Calu3 (cell line): Measurements from ENCODE around the gene KLHDC4. TPM values are rescaled to one million over a fixed set of nuclear protein-coding genes. Genes with fewer than 3 reads are reported as not detected.
"Not testable (repeated sequence)": the region's sequence is repeated elsewhere in the genome, so short reads cannot be mapped to it uniquely, and the experiment has no call there.

Source experiments
- BruUV-seq: library from RNA; stranded (reverse); fragments of 400-500 nt; replicated peaks from 2 replicates; lab custom pipeline; 2021; lab: Mats Ljungman, UMichigan
- CTCF ChIA-PET: fragments of 300-600 bp; sonication (Branson Sonifier 250); formaldehyde crosslinking; loops from one replicate; lab custom pipeline; 2022; ENCODE audit warnings: antibody characterized with exemption; lab: Charles Lee
- DNase-seq: peaks from one replicate; pipeline ENCODE4 v3.0.0; 2022
- H3K27ac Mint-ChIP-seq: one replicate; pipeline ENCODE4 v1.8.0; 2022; ENCODE audit warnings: mixed read lengths; ENCODE audit not compliant: unreplicated experiment
- H3K27me3 Mint-ChIP-seq: one replicate; pipeline ENCODE4 v1.8.0; 2022; ENCODE audit warnings: mixed read lengths; ENCODE audit not compliant: unreplicated experiment
- H3K36me3 Mint-ChIP-seq: one replicate; pipeline ENCODE4 v1.8.0; 2022; ENCODE audit warnings: mild to moderate bottlenecking, moderate library complexity, mixed read lengths; ENCODE audit not compliant: insufficient read depth, unreplicated experiment
- H3K4me1 Mint-ChIP-seq: one replicate; pipeline ENCODE4 v1.8.0; 2022; ENCODE audit warnings: mild to moderate bottlenecking, low read depth, mixed read lengths; ENCODE audit not compliant: unreplicated experiment
- H3K4me3 Mint-ChIP-seq: one replicate; pipeline ENCODE4 v1.8.0; 2022; ENCODE audit warnings: mild to moderate bottlenecking, low read depth, moderate library complexity, mixed read lengths; ENCODE audit not compliant: unreplicated experiment
- H3K9me3 Mint-ChIP-seq: one replicate; pipeline ENCODE4 v1.8.0; 2022; ENCODE audit warnings: low read depth, mixed read lengths; ENCODE audit not compliant: unreplicated experiment
- intact Hi-C: fragments of 100-400 bp; cut with micrococcal nuclease; formaldehyde crosslinking; loops from one replicate; pipeline ENCODE4 v1.10.0; 2022; ENCODE audit not compliant: unreplicated experiment
- total RNA-seq: library from RNA; stranded (reverse); gene quantifications from 2 replicates; pipeline ENCODE4 v1.2.3, GENCODE V29; 2022
- TF ChIP-seq, protein P1 (sequence below): fragments of 200-600 bp; IDR thresholded peaks from one replicate; pipeline ENCODE4 v1.8.0; 2022; ENCODE audit warnings: antibody characterized with exemption; ENCODE audit not compliant: unreplicated experiment

Gene KLHDC4
- total RNA-seq, 1 experiment from 2014 or later = 106 TPM

DNA sequence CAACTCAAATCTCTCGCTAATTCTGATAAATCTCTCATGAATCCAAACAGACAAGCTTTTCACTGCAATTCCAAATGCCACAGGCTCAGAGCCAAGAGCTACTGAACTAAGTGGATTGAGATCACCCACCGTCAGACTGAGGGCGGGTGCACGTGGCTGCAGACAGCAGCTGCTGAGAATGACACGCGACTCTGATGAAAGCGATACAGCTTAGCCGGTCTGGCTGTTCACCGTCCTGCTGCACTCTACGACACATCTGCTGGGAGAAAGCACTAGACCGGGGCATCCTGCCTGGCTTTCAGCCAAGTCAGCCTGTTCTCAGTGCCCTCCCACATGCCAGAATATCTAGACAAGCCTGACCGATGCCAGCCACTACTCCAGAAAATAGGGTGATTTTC lies 42.6 kb downstream of the KLHDC4 start:
- Mint-ChIP-seq H3K4me3 (no peak overlapping the region), H3K36me3 (peaks cover 64% of the 10 kb centered on the region), H3K27me3 (no peaks in the 10 kb centered on the region), H3K9me3 (no peaks in the 10 kb centered on the region), H3K4me1 (no peaks in the 10 kb centered on the region), H3K27ac (no peak overlapping the region)
- DNase-seq = no peak
- TF ChIP-seq, protein P1, sequence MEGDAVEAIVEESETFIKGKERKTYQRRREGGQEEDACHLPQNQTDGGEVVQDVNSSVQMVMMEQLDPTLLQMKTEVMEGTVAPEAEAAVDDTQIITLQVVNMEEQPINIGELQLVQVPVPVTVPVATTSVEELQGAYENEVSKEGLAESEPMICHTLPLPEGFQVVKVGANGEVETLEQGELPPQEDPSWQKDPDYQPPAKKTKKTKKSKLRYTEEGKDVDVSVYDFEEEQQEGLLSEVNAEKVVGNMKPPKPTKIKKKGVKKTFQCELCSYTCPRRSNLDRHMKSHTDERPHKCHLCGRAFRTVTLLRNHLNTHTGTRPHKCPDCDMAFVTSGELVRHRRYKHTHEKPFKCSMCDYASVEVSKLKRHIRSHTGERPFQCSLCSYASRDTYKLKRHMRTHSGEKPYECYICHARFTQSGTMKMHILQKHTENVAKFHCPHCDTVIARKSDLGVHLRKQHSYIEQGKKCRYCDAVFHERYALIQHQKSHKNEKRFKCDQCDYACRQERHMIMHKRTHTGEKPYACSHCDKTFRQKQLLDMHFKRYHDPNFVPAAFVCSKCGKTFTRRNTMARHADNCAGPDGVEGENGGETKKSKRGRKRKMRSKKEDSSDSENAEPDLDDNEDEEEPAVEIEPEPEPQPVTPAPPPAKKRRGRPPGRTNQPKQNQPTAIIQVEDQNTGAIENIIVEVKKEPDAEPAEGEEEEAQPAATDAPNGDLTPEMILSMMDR = no peak
- CTCF ChIA-PET = no interaction called here
- intact Hi-C loops = no loop called here
- BruUV-seq = no TSS peak

DNA sequence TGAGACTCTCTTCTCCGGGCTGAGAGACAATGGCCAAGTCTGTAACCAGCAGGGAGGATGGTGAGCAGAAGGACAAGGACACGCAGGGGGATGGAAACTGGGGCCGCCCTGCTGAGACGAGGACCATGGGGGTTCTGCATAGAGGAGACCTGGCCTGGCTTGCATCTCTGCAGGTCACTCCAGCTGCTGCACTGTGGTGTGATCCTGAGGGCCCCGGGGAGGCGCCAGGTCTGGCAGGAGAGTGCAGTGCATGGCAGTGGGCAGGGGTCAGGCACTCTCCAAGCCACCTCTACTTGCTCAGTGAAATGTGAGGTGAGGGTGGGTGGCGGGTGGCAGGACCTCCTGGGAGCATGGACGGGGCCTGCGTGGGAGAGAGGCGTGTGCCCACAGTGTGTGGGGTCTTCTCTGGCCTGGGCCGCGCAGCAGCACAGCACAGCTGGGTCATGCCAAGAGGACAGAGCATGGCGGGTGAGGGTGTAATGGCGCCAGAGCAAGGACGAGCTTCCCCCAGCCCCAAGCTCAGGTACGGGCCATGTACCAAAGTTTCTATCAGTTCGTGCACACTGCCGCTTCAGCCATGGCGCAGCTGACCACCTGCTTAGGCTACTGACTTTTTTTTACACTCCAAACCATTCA lies 43.1 kb downstream of the KLHDC4 start:
- CTCF ChIA-PET = interaction anchor here (1.2 kb wide), 1 partner anchor 16 kb away, joined by 16 read pairs; no protein-coding TSS in a partner anchor
- no TSS peak for BruUV-seq
- H3K4me1 Mint-ChIP-seq = no peaks in the 10 kb centered on the region
- no peak overlapping the region for H3K4me3 Mint-ChIP-seq
- TF ChIP-seq, protein P1 = no peak
- H3K9me3 Mint-ChIP-seq = no peaks in the 10 kb centered on the region
- no peak for DNase-seq
- H3K36me3 Mint-ChIP-seq = peaks cover 59% of the 10 kb centered on the region
- H3K27ac Mint-ChIP-seq = no peak overlapping the region
- no peaks in the 10 kb centered on the region for H3K27me3 Mint-ChIP-seq
- intact Hi-C loops = no loop called here

- TF ChIP-seq, protein P1 = no peak
- DNase-seq = no peak
- no peaks in the 10 kb centered on the region for H3K4me1 Mint-ChIP-seq
Measured at GRCh38 chr16:87721622-87722585, 43.9 kb downstream of the KLHDC4 start.

GRCh38 chr16:87720446-87720845 lies 45.3 kb downstream of the KLHDC4 start:
- Mint-ChIP-seq H3K9me3 (no peaks in the 10 kb centered on the region), H3K4me1 (no peaks in the 10 kb centered on the region), H3K27ac (no peak overlapping the region), H3K4me3 (no peak overlapping the region), H3K36me3 (peaks cover 50% of the 10 kb centered on the region), H3K27me3 (no peaks in the 10 kb centered on the region)
- no TSS peak for BruUV-seq
- CTCF ChIA-PET = no interaction called here
- intact Hi-C loops = no loop called here
- no peak for DNase-seq
- TF ChIP-seq, protein P1 = no peak

More at GRCh38 chr16:87721622-87722585, 43.9 kb downstream of the KLHDC4 start:
- intact Hi-C loops = no loop called here
- Mint-ChIP-seq H3K36me3 (peaks cover 53% of the 10 kb centered on the region), H3K27ac (no peak overlapping the region), H3K4me3 (no peak overlapping the region), H3K9me3 (no peaks in the 10 kb centered on the region), H3K27me3 (no peaks in the 10 kb centered on the region)
- CTCF ChIA-PET = interaction anchor here (0.6 to 1.2 kb wide), 2 partner anchors 16 to 23 kb away, joined by 3 to 16 read pairs; no protein-coding TSS in a partner anchor
- no TSS peak for BruUV-seq

DNA sequence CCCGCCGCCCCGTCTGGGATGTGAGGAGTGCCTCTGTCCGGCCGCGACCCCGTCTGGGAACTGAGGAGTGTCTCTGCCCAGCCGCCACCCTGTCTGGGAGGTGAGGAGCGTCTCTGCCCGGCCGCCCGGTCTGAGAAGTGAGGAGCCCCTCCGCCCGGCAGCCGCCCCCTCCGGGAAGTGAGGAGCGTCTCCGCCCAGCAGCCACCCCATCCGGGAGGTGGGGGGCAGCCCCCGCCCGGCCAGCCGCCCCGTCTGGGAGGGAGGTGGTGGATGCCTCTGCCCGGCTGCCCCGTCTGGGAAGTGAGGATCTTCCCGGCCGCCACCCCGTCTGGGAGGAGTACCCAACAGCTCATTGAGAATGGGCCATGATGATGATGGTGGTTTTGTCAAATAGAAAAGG lies 47.0 kb downstream of the KLHDC4 start:
- H3K27ac Mint-ChIP-seq, BruUV-seq, H3K4me1 Mint-ChIP-seq, DNase-seq, intact Hi-C loops, H3K9me3 Mint-ChIP-seq, H3K4me3 Mint-ChIP-seq, CTCF ChIA-PET, H3K27me3 Mint-ChIP-seq: not testable (repeated sequence)
- H3K36me3 Mint-ChIP-seq = peaks cover 45% of the 10 kb centered on the region
